Measurements from ENCODE around the gene MELK. TPM values are rescaled to one million over a fixed set of nuclear protein-coding genes. Genes with fewer than 3 reads are reported as not detected.
A peak's percentile ranks its signal among the peaks of the same experiment; 100 is the strongest.

MELK gene
- total and polyA plus RNA-seq, 2 of the 13 experiments (the other 11 are each of a cell fraction or from before 2014, with no cell fraction given), result 16.7 to 50.4 TPM

- TF ChIP-seq ZNF615 (CRISPR knock-in tag; IDR thresholded peaks at IDR 0.05; ENCODE audit: borderline replicate concordance) (peak; percentile 33; the same call in 1 of the 2 replicates), ARNT (IDR thresholded peaks at IDR 0.05) (no peak), ELK4 (CRISPR knock-in tag; IDR thresholded peaks at IDR 0.05; ENCODE audit: borderline replicate concordance) (no peak), FIP1L1 (IDR thresholded peaks at IDR 0.05; ENCODE audit: borderline replicate concordance, insufficient read depth, low read depth, low read length) (no peak), MNT (IDR thresholded peaks at IDR 0.05) (no peak), NR2F6 (IDR thresholded peaks at IDR 0.05) (no peak; the same call in 1 of the 2 replicates), NR2F6 (CRISPR knock-in tag; IDR thresholded peaks at IDR 0.05) (no peak; the same call in 1 of the 2 replicates), SOX5 (CRISPR knock-in tag; IDR thresholded peaks at IDR 0.05; ENCODE audit: borderline replicate concordance) (0 out of 2 replicates have a peak, but pooled peaks have one; percentile 21), PHF8 (CRISPR knock-in tag; IDR thresholded peaks at IDR 0.05) (peak; percentile 88), PCBP2 (optimal IDR thresholded peaks at IDR 0.05; ENCODE audit: low read depth, low read length, poor library complexity, severe bottlenecking) (no peak), ZNF556 (CRISPR knock-in tag; IDR thresholded peaks at IDR 0.05; ENCODE audit: borderline replicate concordance) (0 out of 2 replicates have a peak, but pooled peaks have one; percentile 49), CEBPG (CRISPR knock-in tag; IDR thresholded peaks at IDR 0.05) (no peak), ZNF12 (CRISPR knock-in tag; IDR thresholded peaks at IDR 0.05) (no peak)
- TF ChIP-seq, protein P1, sequence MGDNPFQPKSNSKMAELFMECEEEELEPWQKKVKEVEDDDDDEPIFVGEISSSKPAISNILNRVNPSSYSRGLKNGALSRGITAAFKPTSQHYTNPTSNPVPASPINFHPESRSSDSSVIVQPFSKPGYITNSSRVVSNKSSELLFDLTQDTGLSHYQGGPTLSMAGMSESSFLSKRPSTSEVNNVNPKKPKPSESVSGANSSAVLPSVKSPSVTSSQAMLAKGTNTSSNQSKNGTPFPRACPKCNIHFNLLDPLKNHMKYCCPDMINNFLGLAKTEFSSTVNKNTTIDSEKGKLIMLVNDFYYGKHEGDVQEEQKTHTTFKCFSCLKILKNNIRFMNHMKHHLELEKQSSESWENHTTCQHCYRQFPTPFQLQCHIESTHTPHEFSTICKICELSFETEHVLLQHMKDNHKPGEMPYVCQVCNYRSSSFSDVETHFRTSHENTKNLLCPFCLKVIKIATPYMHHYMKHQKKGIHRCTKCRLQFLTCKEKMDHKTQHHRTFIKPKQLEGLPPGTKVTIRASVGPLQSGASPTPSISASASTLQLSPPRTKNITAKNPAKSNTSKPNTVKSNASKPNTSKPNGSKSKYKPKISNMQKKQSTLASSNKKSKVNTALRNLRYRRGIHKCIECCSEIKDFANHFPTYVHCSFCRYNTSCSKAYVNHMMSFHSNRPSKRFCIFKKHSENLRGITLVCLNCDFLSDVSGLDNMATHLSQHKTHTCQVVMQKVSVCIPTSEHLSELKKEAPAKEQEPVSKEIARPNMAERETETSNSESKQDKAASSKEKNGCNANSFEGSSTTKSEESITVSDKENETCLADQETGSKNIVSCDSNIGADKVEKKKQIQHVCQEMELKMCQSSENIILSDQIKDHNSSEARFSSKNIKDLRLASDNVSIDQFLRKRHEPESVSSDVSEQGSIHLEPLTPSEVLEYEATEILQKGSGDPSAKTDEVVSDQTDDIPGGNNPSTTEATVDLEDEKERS (CRISPR knock-in tag; IDR thresholded peaks at IDR 0.05), result no peak
- TF ChIP-seq, protein P2, sequence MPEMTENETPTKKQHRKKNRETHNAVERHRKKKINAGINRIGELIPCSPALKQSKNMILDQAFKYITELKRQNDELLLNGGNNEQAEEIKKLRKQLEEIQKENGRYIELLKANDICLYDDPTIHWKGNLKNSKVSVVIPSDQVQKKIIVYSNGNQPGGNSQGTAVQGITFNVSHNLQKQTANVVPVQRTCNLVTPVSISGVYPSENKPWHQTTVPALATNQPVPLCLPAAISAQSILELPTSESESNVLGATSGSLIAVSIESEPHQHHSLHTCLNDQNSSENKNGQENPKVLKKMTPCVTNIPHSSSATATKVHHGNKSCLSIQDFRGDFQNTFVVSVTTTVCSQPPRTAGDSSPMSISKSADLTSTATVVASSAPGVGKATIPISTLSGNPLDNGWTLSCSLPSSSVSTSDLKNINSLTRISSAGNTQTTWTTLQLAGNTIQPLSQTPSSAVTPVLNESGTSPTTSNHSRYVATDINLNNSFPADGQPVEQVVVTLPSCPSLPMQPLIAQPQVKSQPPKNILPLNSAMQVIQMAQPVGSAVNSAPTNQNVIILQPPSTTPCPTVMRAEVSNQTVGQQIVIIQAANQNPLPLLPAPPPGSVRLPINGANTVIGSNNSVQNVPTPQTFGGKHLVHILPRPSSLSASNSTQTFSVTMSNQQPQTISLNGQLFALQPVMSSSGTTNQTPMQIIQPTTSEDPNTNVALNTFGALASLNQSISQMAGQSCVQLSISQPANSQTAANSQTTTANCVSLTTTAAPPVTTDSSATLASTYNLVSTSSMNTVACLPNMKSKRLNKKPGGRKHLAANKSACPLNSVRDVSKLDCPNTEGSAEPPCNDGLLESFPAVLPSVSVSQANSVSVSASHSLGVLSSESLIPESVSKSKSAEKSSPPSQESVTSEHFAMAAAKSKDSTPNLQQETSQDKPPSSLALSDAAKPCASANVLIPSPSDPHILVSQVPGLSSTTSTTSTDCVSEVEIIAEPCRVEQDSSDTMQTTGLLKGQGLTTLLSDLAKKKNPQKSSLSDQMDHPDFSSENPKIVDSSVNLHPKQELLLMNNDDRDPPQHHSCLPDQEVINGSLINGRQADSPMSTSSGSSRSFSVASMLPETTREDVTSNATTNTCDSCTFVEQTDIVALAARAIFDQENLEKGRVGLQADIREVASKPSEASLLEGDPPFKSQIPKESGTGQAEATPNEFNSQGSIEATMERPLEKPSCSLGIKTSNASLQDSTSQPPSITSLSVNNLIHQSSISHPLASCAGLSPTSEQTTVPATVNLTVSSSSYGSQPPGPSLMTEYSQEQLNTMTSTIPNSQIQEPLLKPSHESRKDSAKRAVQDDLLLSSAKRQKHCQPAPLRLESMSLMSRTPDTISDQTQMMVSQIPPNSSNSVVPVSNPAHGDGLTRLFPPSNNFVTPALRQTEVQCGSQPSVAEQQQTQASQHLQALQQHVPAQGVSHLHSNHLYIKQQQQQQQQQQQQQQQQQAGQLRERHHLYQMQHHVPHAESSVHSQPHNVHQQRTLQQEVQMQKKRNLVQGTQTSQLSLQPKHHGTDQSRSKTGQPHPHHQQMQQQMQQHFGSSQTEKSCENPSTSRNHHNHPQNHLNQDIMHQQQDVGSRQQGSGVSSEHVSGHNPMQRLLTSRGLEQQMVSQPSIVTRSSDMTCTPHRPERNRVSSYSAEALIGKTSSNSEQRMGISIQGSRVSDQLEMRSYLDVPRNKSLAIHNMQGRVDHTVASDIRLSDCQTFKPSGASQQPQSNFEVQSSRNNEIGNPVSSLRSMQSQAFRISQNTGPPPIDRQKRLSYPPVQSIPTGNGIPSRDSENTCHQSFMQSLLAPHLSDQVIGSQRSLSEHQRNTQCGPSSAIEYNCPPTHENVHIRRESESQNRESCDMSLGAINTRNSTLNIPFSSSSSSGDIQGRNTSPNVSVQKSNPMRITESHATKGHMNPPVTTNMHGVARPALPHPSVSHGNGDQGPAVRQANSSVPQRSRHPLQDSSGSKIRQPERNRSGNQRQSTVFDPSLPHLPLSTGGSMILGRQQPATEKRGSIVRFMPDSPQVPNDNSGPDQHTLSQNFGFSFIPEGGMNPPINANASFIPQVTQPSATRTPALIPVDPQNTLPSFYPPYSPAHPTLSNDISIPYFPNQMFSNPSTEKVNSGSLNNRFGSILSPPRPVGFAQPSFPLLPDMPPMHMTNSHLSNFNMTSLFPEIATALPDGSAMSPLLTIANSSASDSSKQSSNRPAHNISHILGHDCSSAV (CRISPR knock-in tag; IDR thresholded peaks at IDR 0.05; ENCODE audit: borderline replicate concordance), result no peak
Measured at GRCh38 chr9:36572515-36573418, at the start of gene MELK (continued).
